ENCODE data around the gene GPR63.

DNA sequence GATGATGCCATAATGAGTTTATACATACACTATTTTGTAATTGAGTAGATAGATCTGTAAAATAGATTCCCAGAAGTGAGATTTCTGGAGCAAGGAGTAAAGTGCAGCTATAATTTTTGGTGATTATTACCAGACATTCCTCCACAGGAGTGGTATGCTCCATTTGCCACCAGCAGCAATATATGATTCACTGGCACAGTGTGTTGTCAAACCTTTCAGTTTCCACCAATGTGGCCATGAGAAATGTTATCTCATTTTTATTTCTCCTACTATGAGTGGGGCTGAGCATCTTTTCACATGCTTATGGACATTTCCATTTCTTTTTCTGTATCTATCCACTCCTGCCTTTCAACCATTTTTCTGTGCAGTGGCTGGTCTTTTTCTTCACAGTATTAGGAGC, 70.5 kb downstream of the GPR63 start:
- TF ChIP-seq POLR2A (IDR thresholded peaks at IDR 0.05; ENCODE audit: low read length), result no peak
- TF ChIP-seq GATA1 (IDR thresholded peaks at IDR 0.05; ENCODE audit: low read depth, low read length), result no peak
